Activated CD4-positive, alpha-beta T cell treated with anti-CD3 and anti-CD28 coated beads for 48 hours (primary cell): ENCODE data around the gene PTPRN2.
"Not testable (repeated sequence)": the region's sequence is repeated elsewhere in the genome, so short reads cannot be mapped to it uniquely, and the experiment has no call there.

Source experiments
- DNase-seq: peaks from one replicate; pipeline ENCODE4 v3.0.0-alpha.2; 2020

Gene PTPRN2

DNA sequence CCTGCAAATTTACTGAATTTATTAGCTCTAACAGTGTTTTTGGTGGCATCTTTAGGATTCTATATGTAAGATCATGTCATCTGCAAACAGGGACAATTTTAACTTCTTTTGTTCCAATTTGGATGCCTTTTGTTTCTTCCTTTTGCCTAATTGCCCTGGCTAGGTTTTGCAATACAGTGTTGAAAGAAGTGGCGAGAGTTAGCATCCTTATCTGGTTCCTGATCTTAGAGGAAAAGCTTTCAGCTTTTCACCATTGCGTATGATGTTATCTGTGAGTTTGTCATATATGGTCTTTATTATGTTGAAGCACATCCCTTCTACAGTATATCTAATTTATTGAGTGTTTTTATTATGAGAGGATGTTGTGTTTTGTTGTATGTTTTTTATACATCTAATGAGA lies 301.4 kb downstream of the PTPRN2 start:
- DNase-seq: no peak

DNA sequence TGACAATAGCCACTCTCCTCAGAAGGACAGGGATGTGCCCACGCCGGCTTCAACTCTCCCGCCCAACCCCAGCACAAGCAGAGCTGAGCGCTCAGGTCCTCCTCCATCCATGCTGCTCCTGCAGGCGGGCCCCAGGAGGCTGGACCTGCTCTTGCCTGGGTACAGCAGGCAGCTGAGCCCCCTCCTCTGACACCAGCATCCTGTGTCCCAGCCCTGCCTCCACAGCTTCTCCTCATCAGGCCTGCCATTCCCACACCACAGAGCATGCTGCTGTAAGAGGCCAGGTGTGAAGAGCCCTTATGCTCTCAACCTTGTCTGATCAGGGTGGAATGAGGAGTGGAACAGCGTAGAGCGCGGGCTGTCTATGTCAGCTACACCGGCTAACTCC lies 302.2 kb downstream of the PTPRN2 start:
- no peak for DNase-seq

DNA sequence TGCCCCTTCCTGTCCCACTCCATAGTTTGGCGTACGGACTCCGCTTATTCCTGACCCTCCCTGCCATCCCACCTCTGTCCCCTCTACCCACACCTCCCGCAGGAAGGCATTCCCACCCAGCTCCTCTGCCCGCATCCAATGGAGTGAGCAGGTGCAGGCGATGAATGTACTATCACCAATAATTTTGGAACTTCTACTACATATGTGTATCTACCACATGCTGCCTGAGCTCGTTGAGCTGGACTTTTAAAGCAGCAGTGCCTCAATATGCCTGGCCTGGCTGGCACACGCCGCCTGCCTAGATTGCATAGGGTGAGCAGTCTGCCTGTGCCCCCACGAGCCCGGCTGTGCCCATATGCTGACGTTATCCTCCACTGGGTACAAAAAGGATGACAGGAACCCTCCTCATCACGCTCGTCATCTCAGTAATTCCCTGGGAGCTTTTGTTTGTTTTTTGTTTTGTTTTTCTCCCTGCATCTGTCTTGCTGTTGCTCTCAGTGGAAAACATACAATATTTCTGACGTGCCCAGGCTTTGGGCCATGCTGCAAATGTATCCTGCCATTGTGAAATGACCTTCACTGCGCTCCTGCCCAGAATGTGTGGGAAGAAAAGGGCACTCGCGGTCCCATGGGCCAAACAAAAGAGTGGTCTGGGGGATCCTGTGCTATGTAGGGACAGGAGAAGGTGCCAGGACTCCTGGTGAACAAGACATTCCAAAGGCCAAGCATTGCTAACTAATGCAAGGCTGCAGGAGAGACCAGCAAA lies 302.8 kb downstream of the PTPRN2 start:
- DNase-seq: no peak

DNA sequence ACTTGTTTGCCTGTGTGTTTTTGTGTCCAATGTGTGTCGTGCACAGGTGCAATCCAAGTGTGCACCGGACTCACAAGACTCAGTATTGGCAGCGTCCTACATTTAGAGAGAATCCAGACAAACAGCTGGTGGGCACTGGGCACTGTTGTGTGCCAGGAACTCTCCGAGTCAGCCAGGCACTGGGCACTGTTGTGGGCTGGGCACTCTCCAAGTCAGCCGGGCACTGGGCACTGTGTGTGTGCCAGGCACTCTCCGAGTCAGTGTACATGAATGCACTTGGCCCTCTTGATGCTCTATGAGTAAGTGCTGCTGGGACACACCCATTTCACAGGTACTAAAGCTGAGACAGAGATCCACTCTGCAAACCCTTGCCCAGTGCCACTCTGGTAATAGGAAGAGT lies 303.5 kb downstream of the PTPRN2 start:
- no peak for DNase-seq

DNA sequence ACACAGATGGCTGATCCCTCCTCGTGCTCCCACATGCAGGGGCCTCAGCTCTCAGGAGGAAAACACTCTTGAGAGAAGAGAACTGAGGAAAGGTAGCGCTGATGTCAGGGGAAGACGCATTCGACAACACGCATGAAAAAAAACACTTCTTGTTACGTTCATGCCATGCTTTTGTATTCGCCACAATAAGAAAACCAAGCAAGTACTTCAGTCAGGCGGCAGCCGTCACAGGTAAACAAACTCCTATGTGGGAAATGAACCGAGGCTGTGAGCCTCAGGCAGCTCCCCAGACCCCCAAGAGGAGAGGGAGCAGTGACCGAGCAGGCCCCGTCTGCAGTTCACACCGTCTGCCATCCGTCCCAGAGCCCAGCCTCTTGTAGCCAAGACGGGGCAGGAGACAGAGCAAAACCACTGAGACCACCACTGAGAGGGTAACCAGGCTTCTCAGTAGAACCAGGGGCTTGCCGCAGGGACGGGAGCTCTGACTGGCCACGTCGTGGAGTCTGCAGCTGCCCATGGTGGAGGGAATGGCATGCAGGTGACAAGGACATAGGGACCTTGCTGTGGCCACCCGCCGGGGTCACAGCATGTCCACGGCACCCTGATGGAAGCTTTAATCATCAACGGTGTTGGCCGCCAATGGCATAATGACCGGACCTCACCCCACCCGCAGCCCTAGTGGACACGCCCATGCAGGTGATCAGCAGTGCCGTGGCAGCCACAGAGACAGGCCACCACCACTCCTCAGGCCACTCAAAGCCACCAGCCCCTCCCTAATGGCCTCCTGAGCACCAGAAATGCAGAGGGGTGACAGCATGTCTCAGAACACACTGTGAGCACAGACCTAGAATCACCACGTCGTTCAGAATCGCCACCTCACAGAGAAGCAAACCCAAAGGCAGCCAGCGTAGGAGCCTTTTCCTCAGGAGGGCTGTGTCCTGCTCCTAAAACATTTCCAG lies 304.3 kb downstream of the PTPRN2 start:
- no peak for DNase-seq

DNA sequence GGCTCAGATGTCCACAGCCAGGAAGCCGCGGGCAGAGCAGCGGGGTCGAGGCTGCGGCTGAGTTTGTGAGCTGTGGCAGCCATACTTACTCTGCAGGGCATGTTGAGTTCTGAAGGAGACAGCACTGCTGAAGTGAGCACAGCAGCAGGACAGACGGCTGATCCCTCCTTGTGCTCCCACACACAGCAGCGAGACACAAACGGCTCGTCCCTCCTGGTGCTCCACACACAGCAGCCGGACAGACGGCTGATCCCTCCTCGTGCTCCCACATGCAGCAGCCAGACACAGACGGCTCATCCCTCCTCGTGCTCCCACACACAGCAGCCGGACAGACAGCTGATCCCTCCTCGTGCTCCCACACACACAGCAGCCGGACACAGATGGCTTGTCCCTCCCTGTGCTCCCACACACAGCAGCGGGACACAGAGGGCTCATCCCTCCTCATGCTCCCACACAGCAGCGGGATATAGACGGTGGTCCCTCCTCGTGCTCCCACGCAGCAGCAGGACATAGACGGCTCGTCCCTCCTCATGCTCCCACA lies 305.1 kb downstream of the PTPRN2 start:
- DNase-seq: no peak

DNA sequence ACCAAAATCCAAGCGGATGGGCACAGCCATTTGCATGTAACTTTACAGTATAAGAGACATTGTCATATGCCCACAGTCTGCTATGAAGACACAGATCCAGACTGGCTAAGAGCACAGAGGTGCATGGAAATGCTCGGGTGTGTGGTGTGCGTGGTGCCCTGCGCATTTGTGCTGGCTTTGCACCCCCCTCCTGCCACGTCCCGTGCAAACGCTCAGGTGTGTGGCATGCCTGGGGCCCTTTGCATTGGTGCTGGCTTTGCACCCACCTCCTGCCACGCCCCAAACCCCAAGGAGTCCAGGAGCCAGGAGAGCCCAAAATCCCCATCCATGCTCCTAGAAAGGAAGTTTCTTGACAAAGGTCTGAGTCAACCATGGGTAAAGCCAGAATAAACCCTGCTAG lies 306.2 kb downstream of the PTPRN2 start:
- no peak for DNase-seq

DNA sequence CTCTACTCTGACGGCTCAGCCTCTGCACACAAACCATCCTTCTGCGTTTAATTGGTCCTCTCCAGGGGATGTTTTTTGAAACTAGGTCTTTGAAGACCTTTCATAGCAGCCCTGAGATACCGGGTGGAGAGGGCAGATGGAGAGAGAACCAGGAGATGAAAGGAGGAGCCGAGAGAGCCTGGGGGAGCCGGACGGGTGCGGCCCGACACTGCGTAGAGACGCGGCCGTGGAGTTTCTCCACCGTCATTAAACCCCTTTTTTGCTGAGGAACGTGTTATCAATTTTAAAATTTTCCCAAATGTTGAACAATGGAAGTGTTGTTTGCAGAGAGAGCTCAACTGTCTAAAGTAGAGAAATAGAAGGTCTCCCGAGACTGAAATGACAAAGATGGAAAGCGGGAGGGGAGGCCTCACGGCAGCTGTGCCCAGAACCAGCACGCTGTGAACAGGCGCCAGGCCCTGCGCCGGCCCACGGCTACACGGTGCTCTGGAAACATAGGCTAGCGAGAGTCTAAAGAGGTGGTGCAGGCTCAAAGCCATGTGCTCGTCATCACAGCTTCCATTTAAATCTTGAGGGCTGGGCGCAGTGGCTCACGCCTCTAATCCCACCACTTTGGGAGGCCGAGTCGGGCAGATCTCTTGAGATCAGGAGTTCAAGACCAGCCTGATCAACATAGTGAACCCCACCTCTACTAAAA lies 307.0 kb downstream of the PTPRN2 start:
- no peak for DNase-seq

DNA sequence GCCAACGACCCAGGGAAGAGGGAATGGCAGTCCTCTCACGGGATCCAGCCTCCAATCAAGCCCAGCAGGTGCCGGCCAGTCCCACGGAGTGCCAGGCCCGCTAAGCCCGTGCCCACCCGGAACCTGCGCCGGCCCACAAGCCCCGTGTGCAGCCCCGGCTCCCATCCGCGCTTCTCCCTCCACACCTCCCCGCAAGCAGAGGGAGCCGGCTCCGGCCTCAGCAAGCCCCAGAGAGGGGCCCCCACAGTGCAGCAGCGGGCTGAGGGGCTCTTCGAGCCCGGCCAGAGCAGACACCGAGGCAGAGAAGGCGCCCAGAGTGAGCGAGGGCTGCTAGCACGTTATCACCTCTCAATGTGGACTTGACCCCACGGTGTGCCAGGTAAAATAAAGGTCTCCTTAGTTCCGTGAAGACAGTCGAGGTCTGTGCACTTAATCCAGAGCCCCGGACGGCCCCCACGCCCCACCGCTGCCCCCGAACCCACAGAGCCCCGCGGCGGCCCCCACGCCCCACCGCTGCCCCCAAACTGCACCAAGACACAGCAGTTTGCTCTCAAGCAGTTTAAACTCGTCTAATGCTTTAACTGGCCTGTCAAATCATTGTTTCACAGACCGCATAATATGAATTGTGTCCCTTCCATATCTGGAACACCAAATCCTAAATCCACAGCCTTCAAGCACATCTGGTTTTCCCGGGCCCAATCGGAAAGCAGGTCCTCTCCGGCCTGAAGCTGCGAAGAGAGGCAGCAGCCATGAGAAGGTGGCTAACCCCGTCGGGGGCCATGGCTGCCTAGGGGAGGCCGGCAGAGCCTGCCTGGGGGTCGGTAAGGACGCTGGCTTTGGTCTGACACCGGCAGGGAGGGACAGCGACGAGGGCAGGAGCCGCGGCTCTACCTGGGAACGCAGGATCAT lies 307.8 kb downstream of the PTPRN2 start:
- no peak for DNase-seq

DNA sequence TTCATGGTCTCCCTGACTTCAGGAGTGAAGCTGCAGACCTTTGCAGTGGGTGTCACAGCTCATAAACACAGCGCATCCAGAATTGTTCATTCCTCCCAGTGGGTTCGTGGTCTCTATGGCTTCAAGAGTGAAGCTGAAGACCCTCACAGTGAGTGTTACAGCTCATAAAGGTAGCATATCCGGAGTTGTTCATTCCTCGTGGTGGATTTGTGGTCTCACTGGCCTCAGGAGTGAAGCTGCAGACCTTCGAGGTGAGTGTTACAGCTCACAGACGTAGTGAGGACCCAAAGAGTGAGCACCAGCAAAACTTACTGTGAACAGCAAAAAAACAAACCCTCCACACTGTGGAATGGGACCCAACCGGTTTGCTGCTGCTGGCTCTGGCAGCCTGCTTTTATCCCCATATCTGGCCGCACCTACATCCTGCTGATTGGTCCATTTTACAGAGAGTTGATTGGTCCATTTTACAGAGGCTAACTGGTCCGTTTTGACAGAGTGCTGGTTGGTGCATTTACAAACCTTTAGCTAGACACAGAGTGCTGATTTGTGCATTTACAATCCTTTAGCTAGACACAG lies 308.8 kb downstream of the PTPRN2 start:
- DNase-seq: no peak

DNA sequence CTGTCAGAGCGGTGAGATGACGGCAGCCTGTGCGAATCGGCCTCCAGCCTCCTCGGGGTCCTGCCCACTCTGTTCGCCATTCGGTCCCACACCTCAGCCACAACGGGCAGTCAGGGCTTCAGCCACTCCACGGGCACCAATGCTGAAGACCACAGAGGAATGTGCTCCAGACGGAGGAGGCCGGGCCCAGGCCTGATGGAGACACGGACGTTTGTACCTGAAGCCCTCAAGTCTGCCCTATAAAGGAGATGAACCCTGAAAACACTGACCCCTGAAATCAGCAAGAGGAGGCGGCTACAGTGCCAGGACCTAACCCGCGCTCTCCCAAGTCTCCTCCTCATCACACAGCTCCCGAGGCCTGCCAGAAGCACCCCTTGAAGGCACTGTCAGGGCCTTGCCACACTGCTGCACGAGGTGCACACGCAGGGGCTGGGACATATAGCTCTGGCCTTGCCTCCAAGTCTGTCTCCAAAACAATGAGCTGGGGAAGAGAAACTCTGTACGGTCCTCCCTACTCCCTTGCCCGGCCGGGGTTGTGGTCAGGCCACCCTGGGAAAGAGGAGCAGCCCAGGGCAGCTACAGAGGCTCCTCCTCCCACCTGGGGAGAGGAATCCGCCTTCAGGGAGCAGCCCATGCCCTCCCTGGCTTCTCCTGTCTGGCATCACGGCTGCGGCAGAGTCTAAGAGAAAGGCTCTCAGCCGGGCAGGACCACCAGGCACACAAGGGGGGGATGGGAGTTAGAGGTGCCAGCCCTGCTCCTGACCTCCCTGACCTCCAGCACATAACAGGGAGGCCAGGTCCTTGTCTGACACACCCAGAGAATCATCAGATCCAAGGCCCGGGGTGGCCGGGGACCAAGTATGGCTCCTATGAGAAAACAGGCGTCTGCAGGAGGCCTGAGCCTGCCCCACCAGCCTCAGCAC lies 310.1 kb downstream of the PTPRN2 start:
- DNase-seq: no peak

DNA sequence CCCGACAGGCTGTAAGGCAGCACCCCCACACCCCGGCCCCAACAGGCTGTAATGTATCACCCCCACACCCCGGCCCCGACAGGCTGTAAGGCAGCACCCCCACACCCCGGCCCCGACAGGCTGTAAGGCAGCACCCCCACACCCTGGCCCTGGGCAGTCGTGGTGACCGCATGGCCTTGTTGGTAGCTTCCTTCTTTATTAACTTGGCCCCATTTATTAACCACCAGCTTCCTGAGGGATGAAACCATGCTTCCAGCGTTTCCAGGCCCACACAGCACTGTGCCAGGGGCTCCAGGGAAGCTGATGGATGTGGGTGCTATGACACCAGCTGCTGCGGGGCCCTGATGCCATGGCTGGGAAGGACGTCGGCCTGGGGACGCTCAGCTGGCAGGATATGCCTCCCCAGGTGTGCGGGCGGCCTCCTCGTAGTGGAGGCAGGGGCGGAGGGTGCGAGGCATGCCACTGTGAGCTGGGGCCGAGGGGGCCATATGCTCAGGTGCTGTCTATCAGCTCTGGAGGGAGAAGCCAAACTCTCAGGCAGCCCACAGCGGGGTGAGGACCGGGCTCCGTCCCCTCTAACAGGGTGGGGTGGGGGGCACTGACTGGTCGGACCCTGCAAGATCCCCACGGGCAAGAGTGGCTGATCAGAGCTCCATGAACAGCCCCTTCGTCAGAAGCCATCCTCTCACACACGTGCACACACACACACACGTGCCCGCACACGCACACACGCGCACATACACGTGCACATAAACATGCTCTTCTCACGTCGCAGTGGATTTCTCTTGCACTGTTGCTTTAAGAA lies 311.0 kb downstream of the PTPRN2 start:
- DNase-seq: no peak

DNA sequence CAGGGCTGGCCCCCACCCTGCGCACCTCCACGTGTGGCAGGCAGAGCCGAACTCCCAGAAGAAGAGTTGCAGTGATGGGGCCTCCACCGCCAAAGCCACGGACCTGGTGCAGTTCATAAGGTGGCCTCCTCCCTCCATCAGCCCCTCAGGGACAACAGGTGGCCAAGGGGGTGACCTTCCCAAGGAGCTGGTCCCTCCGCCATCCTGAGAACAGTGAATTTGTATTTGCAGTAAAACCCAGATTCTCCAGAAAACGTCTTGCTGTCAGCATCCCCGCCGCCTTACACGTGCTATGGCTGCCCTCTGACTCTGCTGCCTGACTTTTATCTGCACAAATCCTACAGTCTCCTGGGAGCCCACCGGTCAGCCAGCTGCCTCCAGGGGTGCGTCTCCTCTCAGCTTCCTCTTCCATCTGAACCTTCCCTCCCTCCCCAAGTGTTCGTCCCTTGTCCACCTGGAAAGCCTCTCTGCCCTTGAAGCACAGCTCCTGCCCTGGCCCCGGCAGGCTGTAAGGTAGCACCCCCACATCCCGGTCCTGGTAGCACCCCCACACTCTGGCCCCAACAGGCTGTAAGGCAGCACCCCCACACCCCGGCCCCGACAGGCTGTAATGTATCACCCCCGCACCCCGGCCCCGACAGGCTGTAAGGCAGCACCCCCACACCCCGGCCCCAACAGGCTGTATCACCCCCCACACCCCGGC lies 311.8 kb downstream of the PTPRN2 start:
- DNase-seq: no peak

DNA sequence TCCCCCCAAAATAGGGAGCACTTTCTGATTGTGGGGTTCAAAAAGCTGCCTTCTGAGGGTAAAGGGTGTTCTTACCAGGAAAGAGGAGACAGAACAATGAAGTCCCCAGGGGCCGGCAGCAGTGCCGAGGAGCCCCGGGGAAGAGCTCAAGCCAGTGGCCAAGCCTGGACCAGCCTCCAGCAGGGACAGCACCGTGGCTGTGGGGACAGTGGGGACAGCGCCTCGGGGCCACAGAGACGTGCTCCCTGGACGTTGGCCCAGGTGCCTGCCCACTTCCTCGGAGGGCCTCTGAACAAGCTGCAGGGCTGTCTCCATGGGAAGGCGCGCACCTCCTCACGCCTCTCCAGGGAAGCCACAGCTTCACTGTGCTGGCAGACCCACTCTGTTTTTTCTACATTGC lies 312.6 kb downstream of the PTPRN2 start:
- no peak for DNase-seq

DNA sequence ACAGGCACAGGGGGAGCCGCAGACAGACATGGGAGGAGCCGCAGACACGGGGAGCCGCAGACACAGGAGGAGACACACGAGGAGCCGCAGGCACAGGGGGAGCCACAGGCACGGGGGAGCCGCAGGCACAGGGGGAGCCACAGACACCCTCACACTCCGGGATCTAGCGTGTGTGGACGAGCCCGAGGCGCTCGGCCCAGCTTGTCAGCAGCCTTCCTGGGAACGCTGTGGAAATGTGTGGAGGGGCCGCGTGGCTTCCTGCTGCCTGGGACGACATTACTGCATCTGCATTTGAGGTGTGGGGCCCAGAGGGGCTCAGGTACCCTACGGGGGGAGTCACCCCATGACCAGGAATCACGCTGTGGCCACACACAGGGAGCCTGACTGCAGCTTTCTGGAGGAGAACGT lies 313.2 kb downstream of the PTPRN2 start:
- DNase-seq: no peak

DNA sequence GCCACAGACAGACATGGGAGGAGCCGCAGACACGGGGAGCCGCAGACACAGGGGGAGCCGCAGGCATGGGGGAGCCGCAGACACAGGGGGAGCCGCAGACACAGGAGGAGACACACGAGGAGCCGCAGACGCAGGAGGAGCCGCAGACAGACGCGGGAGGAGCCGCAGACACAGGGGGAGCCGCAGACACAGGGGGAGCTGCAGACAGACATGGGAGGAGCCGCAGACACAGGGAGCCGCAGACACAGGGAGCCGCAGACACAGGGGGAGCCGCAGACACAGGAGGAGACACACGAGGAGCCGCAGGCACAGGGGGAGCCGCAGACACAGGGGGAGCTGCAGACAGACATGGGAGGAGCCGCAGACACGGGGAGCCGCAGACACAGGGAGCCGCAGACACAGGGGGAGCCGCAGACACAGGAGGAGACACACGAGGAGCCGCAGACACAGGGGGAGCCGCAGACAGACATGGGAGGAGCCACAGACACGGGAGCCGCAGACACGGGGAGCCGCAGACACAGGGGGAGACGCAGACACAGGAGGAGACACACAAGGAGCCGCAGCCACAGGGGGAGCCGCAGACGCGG lies 313.8 kb downstream of the PTPRN2 start:
- not testable (repeated sequence) for DNase-seq

DNA sequence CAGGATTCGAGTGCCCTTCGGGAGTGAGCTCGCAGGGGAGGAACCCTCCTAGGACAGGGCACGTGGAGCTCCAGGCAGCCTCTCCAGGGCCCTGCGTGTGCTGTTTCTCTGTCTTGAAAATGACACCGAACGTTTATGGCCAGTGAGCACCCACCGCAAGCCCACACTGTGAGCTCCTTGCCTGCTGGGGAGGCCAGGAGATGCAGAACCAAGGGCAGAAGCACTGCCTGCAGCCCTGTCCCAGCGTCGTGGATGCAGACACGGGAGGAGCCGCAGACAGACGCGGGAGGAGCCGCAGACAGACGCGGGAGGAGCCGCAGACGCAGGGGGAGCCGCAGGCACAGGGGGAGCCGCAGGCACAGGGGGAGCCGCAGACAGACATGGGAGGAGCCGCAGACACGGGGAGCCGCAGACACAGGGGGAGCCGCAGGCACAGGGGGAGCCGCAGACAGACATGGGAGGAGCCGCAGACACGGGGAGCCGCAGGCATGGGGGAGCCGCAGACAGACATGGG lies 314.4 kb downstream of the PTPRN2 start:
- no peak for DNase-seq

DNA sequence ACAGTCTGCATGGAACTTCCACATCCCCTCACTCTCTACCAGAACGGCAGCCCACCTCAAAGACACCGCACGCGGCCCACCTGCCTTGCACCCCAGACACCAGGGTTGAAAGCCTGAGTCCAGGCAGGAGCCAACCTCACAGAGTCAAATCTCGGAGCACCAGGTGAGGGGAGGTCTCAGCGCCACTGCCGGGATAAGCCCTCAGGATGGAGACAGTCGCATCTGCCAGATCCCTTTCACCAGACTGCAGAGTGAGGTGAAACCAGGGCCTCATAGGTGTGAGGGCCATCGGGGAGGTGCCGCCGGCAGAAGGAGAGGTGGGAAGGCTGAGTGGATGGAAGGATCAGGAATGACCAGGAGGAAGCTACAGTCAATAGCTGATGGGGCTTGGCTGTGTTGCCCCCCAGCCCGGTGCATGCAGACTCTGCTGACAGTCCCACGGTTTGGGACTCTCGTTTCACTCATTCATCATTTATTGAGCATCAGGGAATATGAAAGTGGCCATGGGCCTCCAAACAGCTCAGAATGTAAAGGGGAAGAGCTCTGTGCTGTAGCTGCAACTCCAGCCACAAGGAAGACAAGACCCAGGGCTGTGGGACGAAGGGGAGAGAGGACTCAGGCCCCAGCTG lies 315.0 kb downstream of the PTPRN2 start:
- no peak for DNase-seq
